ENCODE measurements around the gene ZIC4. TPM values are rescaled to one million over a fixed set of nuclear protein-coding genes. Genes with fewer than 3 reads are reported as not detected.
A peak's percentile ranks its signal among the peaks of the same experiment; 100 is the strongest.

The ZIC4 gene
- total and polyA plus RNA-seq, 2 of the 8 experiments (the other 6 are each of a cell fraction or from before 2014, with no cell fraction given), result 0.03 to 0.13 TPM

DNA sequence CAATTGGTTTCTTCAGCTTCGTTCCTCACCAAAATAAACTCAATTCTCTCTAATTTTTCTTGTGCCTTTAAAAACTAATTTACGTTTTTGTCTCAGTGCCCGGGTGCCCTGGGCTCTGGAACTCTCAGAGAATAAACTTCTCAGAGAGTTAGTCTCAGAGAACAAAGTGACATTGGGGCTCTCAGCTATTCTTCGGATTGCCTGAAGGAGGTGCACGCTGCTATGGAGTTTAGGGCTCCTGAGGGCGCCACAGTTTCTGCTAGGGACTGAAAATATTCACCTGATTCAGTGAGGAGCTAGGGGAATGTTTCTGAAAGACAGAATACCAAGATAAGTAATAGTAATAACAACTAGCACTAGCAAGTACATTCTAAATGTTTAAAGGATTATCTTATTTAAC is 22.7 kb downstream of the ZIC4 start:
- H3K23me2 ChIP-seq (ENCODE audit: low read depth, low read length), result no peaks in the 10 kb centered on the region; the same call in 1 of the 2 replicates
- H3K27ac ChIP-seq (ENCODE audit: low read depth, low read length), result no peak overlapping the region
- CTCF ChIA-PET (ENCODE audit: partially characterized antibody), result interaction anchor here (0.6 to 27.3 kb wide), 33 partner anchors 9 to 733 kb away, joined by 3 to 485 read pairs (median 4); partner anchors contain the start of gene ZIC4
- H3K36me3 ChIP-seq (ENCODE audit: control insufficient read depth in 2 of 4, insufficient read depth in 4 of 4, low read length in 3 of 4), result no peaks in the 10 kb centered on the region
- H3K9me3 ChIP-seq (ENCODE audit: insufficient read depth in 2 of 2, low read depth in 1 of 2, low read length in 1 of 2), result no peaks in the 10 kb centered on the region
- no peak overlapping the region for H3K14ac ChIP-seq (ENCODE audit: insufficient read length)
- H4K8ac ChIP-seq (ENCODE audit: extremely low read depth, insufficient read depth, low read length), result no peak overlapping the region
- peaks cover 60 to 87% (median 79%) of the 10 kb centered on the region in 4 experiments for H3K27me3 ChIP-seq (replicated peaks in 1 of 4; ENCODE audit: control insufficient read depth in 3 of 4, extremely low read depth in 1 of 4, insufficient read depth in 3 of 4, low read length in 3 of 4)
- H3K79me2 ChIP-seq (ENCODE audit: control insufficient read depth in 1 of 2, insufficient read depth in 2 of 2, low read length in 2 of 2), result no peaks in the 10 kb centered on the region
- H4K5ac ChIP-seq (ENCODE audit: insufficient read length, low read depth, low read length), result no peak overlapping the region
- no peak overlapping the region for H3K9ac ChIP-seq (replicated peaks in 1 of 4; ENCODE audit: extremely low read depth in 1 of 4, low read depth in 3 of 4, low read length in 3 of 4)
- FAIRE-seq (peak; percentile 78), DNase-seq (ENCODE audit: low read depth in 1 of 2, low spot score in 2 of 2) (peak in 1 of 2 experiments; percentile 48)
- H3K4me1 ChIP-seq (replicated peaks in 1 of 4; ENCODE audit: control insufficient read depth in 3 of 4, insufficient read depth in 4 of 4, low read length in 3 of 4), result peaks cover 16 to 41% (median 33%) of the 10 kb centered on the region in 4 experiments
- WGBS, 2 experiments (ENCODE audit: extremely low coverage in 1 of 2, insufficient coverage in 1 of 2, insufficient read length in 1 of 2, insufficient replicate concordance in 2 of 2, low coverage in 1 of 2, low lambda C conversion rate in 2 of 2, missing lambda C conversion rate in 1 of 2), result 15% methylated on average over 6 of the region's 6 CpGs; no CpG with 5 or more reads in 1 of the 2 experiments
- no peak overlapping the region for H2BK120ac ChIP-seq (replicated peaks; ENCODE audit: low read depth, low read length)
- H2BK15ac ChIP-seq (ENCODE audit: low read length), result no peak overlapping the region
- no peak overlapping the region for H3K23ac ChIP-seq (ENCODE audit: insufficient read length)
- no peak overlapping the region for H2AFZ ChIP-seq (ENCODE audit: low read length)
- no peak overlapping the region for H2BK20ac ChIP-seq (ENCODE audit: low read length)
- no peak overlapping the region for H3K56ac ChIP-seq (replicated peaks; ENCODE audit: insufficient read length, low read depth, low read length)
- H3K4me3 ChIP-seq (ENCODE audit: extremely low read depth in 1 of 4, insufficient read depth in 2 of 4, low read depth in 3 of 4, low read length in 4 of 4), result no peak overlapping the region
- H4K91ac ChIP-seq (replicated peaks; ENCODE audit: insufficient read length, low read length), result no peak overlapping the region
- no peak overlapping the region for H3K18ac ChIP-seq (ENCODE audit: extremely low read depth, low read length)
- POLR2A ChIA-PET (ENCODE audit: partially characterized antibody), result interaction anchor here (1.1 to 1.4 kb wide), 5 partner anchors 9 to 22 kb away, joined by 3 to 4 read pairs (median 3); no protein-coding TSS in a partner anchor
- no peak overlapping the region for H2BK12ac ChIP-seq (ENCODE audit: low read depth, low read length)
- H3K79me1 ChIP-seq (ENCODE audit: low read depth, low read length), result no peaks in the 10 kb centered on the region
- peaks cover 0 to 2% of the 10 kb centered on the region in 2 experiments for H4K20me1 ChIP-seq (replicated peaks in 1 of 2; ENCODE audit: control insufficient read depth in 1 of 2, insufficient read depth in 2 of 2, low read length in 2 of 2)
- H3K4ac ChIP-seq (replicated peaks; ENCODE audit: insufficient read length, low read depth, low read length), result no peak overlapping the region
- peak overlapping the region; percentile 63 to 76; a peak in 1 of 4 replicates for H3K4me2 ChIP-seq (ENCODE audit: insufficient read depth in 1 of 2, low read depth in 2 of 2, low read length in 2 of 2)
- H2BK5ac ChIP-seq (ENCODE audit: low read depth, low read length), result no peak overlapping the region
- H2AK5ac ChIP-seq (ENCODE audit: low read depth, low read length), result no peak overlapping the region
- no peak for TF ChIP-seq POU5F1 (IDR thresholded peaks at IDR 0.05; ENCODE audit: low read depth, low read length)
- TF ChIP-seq EGR1 (IDR thresholded peaks at IDR 0.05; ENCODE audit: borderline replicate concordance, low read depth, low read length), result no peak
- TF ChIP-seq JUN (IDR thresholded peaks at IDR 0.05; ENCODE audit: low read depth, low read length), result no peak
- TF ChIP-seq CHD2 (IDR thresholded peaks at IDR 0.05; ENCODE audit: low read length), result no peak
- no peak for TF ChIP-seq RBBP5 (IDR thresholded peaks at IDR 0.05; ENCODE audit: borderline replicate concordance, low read depth, low read length)
- TF ChIP-seq, protein P1, sequence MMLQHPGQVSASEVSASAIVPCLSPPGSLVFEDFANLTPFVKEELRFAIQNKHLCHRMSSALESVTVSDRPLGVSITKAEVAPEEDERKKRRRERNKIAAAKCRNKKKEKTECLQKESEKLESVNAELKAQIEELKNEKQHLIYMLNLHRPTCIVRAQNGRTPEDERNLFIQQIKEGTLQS (IDR thresholded peaks at IDR 0.05; ENCODE audit: insufficient read depth, low read depth, low read length), result no peak
- TF ChIP-seq USF2 (IDR thresholded peaks at IDR 0.05; ENCODE audit: low read length), result no peak
- TF ChIP-seq RAD21 (IDR thresholded peaks at IDR 0.05 in 1 of 2, conservative IDR thresholded peaks at IDR 0.05 in 1 of 2; ENCODE audit: low read depth in 2 of 2, low read length in 2 of 2), result peak; percentile 74 to 77
- TF ChIP-seq SIRT6 (IDR thresholded peaks at IDR 0.05; ENCODE audit: low read length), result no peak
- TF ChIP-seq BACH1 (IDR thresholded peaks at IDR 0.05; ENCODE audit: low read length), result no peak
- TF ChIP-seq YY1 (IDR thresholded peaks at IDR 0.05; ENCODE audit: low read depth, low read length), result no peak

Data from H1 (cell line).